GM19351 (cell line): Measurements from ENCODE around the gene SMAD6.

Experiments
- ATAC-seq: cut with Tn5 transposase; IDR thresholded peaks from one replicate; pipeline ENCODE4 v1.9.1; 2021; ENCODE audit warnings: mild to moderate bottlenecking, moderate library complexity; ENCODE audit not compliant: unreplicated experiment

SMAD6 gene

DNA sequence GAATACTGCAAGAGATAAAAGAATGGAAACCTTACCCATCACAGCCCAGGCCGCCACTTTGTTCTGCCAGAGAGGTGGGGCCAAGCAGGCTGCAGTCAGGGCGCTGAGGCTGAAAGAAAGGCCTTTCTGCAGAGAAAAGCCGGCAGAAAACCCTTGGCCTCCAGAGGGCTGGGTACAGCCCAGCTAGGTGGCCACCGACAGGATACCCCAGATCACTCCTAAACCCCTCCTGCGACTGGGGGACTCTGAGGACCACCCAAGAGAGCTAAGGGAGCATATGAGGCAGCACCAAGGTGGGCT is 69.3 kb downstream of the SMAD6 start:
- ATAC-seq: no peak

DNA sequence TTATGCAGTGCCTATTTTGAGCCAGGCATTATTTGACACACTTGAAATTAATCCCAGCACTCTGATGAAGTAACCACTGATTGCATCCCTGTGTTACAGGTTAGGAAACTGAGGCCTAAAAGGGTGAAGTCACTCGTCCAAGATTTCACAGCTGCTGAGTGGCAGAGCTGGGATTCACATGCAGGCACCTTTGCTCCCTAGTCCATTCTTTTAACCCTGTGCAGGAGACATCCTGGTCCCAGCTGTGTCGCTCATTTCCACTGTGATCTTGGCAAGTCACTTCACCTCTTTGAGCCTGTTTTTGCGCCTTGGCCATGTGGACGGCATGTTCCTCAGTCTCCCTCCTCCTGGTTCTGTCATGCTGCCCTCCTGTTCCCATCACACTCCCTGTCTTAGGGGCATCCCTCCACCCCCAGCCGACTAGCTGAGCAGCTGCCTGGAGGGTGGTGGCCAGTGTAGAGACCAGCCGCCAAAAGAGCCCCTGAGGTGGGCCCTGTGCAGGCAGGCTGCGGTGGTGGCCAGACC is 70.6 kb downstream of the SMAD6 start:
- no peak for ATAC-seq

- ATAC-seq: no peak
These were observed 71.3 kb downstream of the SMAD6 start for GRCh38 chr15:66773129-66773873.

GRCh38 chr15:66774001-66774814 is 72.2 kb downstream of the SMAD6 start:
- no peak for ATAC-seq

DNA sequence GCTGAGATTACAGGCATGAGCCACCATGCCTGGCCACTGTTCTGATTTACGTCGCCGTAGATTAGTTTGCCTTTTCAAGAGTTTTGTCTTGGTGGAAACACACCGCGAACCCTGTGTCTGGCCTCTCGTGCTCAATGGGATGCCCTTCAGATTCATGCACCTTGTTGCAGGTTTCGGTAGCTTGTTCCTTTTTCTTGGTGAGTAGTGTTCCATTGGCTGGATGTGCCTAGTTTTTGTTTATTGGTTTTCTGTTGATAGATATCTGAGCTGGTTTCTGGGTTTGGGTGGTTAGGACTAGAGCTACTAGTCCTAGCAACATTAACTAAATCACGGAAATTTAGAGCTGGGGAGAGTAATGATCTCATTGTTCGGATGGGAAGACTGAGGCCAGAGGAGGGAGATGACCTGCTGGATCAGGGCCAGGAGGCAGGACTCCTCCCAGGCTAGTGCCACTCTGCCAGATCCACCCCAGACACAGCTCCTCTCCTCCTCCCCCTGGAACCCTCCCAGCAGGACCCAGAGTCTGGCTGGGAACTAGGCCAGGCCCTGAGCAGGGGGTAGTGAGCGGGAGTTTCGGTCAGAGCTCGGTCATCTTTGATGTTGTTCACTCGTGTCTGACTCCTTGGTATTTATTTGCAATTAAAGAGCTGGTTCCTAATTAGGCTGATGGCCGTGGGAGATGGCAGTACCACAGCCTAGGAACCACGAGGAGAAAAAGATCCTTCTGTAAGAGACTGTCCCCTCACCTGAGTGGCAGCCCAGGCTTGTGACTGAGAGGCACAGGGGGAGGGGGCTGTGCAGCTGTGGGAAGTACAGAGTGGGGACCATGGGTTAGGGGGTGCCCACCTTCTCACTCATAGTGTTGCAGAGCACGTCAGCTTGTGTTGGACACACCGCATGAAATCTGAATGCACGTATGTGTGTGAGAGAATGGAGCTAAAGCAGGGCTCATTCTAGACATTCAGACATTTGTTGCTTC is 73.4 kb downstream of the SMAD6 start:
- no peak for ATAC-seq

DNA sequence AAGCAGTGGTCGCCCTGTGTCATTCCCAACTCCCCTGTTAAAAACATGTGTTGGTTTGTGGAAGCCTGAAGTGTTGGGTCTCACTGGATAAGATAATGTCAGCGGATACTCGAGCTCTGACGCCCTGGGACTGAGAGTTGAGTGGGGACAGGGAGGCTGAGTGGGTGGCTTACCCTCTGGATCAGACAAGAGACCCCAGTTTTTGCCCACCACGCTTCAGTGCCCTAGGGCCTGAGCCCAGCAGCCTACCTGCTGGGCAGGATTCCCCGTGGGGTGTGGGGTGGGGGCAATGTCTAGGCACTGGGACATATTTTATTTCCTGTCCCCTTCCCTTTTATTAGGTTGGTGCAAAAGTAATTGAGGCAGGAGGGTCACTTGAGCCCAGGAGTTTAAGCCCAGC is 75.0 kb downstream of the SMAD6 start:
- no peak for ATAC-seq

DNA sequence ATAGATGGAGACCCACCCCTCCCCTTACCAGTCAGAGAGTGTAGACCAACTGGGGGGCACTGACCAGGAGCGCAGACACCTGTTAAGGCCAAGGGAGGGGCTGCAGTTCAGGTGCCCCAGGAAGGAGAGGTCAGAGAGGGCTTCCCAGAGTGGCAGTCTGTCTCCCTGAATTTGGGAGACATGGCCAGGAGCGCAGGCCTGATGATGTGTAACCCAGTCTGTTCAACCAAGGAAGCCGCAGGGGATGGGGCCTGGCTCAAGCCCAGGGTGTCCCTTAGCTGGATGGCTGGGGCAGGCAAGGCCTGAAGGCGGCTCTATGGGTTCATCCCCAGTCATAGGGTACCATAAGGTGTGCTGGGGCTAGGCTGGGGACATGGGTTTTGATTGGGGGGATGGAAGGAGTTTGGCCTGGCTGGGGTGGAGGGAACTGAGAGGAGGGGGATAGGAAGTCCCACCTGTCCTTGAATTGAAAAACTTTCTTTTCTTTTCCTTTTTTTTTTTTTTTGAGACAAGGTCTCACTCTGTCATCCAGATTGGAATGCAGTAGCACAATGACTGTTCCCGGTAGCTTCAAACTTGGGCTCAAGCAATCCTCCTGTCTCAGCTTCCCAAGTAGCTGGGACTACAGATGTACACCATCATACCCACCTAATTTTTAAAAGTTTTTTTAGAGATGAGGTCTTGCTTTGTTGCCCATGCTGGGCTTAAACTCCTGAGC is 75.7 kb downstream of the SMAD6 start:
- ATAC-seq: no peak

DNA sequence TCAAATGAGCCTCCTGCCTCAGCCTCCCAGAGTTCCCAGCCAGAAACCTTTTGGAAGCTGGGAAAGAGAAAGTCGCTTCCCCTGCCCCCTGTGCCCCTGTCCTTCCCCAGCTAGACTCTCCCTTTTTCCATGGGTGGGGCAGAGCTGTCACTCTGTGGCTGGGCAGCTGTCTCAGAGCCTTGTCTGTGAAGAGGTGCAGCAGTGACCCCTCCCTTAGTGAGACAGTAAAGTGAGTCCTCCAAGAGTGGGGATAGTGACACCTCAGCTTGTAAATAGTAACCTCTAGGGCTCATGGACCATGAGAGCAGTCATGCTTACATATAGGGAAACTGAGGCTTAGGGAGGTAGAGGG is 76.3 kb downstream of the SMAD6 start:
- ATAC-seq: no peak

DNA sequence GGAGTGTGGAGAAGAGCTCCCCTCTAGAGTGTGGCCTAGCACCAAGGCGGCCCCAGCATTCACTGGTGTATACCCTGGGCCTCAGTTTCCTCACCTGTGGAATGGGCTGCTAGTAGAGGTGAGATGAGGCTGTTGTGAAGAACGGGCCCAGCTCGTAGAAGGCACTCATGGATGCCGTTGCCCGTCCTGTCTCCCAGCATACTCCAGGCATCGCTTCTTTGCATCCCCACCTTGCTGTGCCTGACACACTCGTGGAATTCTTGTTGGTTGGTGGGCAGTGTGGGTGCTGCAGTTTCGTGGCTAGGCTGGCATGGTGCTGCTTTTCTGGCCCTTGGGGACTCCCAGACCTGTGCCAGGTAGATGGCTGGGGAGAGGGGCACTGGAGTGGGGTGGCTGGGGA is 76.7 kb downstream of the SMAD6 start:
- ATAC-seq: no peak

- no peak for ATAC-seq
These were observed 77.4 kb downstream of the SMAD6 start for GRCh38 chr15:66779331-66780009.

- ATAC-seq: no peak
These were observed 78.3 kb downstream of the SMAD6 start for GRCh38 chr15:66780172-66780972.

- no peak for ATAC-seq
These were observed 79.1 kb downstream of the SMAD6 start for GRCh38 chr15:66780973-66781718.

- no peak for ATAC-seq
These were observed 80.7 kb downstream of the SMAD6 start for GRCh38 chr15:66782785-66783184.

- ATAC-seq: no peak
These were observed 81.3 kb downstream of the SMAD6 start for GRCh38 chr15:66783314-66783713.

DNA sequence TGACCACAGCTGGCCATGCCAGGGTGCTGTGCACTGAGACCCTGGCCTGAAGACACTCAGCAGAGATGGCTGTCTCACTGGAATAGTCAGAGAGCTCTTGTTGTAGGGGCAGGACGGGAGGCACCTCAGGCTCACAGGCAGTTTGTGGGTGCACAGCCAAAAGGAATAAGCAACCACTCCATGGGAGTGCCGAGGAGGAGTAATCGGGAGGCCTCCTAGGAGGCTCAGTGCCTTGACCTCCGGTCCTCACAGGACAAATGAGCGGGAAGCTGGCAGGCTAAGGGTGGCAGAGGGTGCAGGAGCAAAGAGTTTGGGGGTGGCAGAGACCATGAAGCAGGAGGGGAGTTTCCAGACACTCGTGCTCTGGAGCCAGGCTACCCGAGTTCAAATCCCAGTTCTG is 81.7 kb downstream of the SMAD6 start:
- no peak for ATAC-seq

DNA sequence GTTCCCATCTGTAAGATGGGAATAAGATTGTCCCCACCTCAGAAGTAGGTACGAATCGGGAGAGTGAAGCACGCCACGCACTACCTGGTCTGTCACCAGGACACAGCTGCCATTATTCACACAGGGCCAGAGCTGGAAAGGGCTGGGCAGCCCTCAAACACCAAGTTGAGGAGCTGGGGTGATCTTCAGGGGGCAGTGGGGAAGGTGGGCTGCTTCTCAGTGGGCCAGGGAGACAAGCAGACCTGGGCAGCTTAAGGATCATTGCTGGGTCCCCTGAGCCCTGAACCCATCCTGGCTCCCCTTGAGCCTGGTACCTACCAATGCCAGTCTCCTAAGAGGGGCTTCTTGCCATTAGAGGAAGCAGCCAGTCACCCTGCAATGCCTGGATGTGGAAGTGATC is 82.1 kb downstream of the SMAD6 start:
- no peak for ATAC-seq

- ATAC-seq: no peak
These were observed 83.6 kb downstream of the SMAD6 start for GRCh38 chr15:66785637-66786036.

GRCh38 chr15:66786222-66786621 is 84.2 kb downstream of the SMAD6 start:
- ATAC-seq: no peak
